ENCODE measurements around the gene AMDHD2. TPM values are rescaled to one million over a fixed set of nuclear protein-coding genes. Genes with fewer than 3 reads are reported as not detected.
A peak's percentile ranks its signal among the peaks of the same experiment; 100 is the strongest.

Gene AMDHD2
- total RNA-seq, 1 donor from 2014 or later, result 7.3 TPM

GRCh38 chr16:2507665-2508064, 12.5 kb upstream of the AMDHD2 start:
- Histone ChIP-seq H3K4me1 (ENCODE audit: control insufficient read depth in 3 of 3, insufficient read depth in 3 of 3, low read length in 3 of 3) (peaks cover 2 to 18% (median 9%) of the 10 kb centered on the region in 3 donors), H3K27me3 (ENCODE audit: control insufficient read depth in 3 of 3, insufficient read depth in 3 of 3, low read length in 3 of 3) (no peaks in the 10 kb centered on the region), H3K9ac (ENCODE audit: low read depth in 1 of 3, low read length in 3 of 3) (no peak overlapping the region), H3K4me3 (ENCODE audit: low read length in 3 of 3) (no peak overlapping the region), H3K9me3 (ENCODE audit: control insufficient read depth in 3 of 3, low read length in 3 of 3) (no peaks in the 10 kb centered on the region), H3K36me3 (ENCODE audit: control insufficient read depth in 3 of 3, insufficient read depth in 3 of 3, low read length in 3 of 3) (peaks cover 0 to 3% (median 0%) of the 10 kb centered on the region in 3 donors), H3K27ac (ENCODE audit: low read depth, low read length) (peak overlapping the region; percentile 54)

- Histone ChIP-seq H3K4me3 (ENCODE audit: low read length in 3 of 3) (no peak overlapping the region), H3K27ac (ENCODE audit: low read depth, low read length) (no peak overlapping the region), H3K4me1 (ENCODE audit: control insufficient read depth in 3 of 3, insufficient read depth in 3 of 3, low read length in 3 of 3) (peaks cover 10 to 22% (median 16%) of the 10 kb centered on the region in 3 donors)
These were observed 11.3 kb upstream of the AMDHD2 start for GRCh38 chr16:2508722-2509400.

GRCh38 chr16:2511128-2511800, 8.9 kb upstream of the AMDHD2 start:
- H3K4me1 ChIP-seq (ENCODE audit: control insufficient read depth in 3 of 3, insufficient read depth in 3 of 3, low read length in 3 of 3), result peaks cover 28 to 39% (median 33%) of the 10 kb centered on the region in 3 donors
- H3K27ac ChIP-seq (ENCODE audit: low read depth, low read length), result no peak overlapping the region
- no peaks in the 10 kb centered on the region for H3K27me3 ChIP-seq (ENCODE audit: control insufficient read depth in 3 of 3, insufficient read depth in 3 of 3, low read length in 3 of 3)
- no peaks in the 10 kb centered on the region for H3K9me3 ChIP-seq (ENCODE audit: control insufficient read depth in 3 of 3, low read length in 3 of 3)
- H3K36me3 ChIP-seq (ENCODE audit: control insufficient read depth in 3 of 3, insufficient read depth in 3 of 3, low read length in 3 of 3), result no peaks in the 10 kb centered on the region
- H3K9ac ChIP-seq (ENCODE audit: low read depth in 1 of 3, low read length in 3 of 3), result peak overlapping the region in 1 of 3 donors; percentile 8
- no peak overlapping the region for H3K4me3 ChIP-seq (ENCODE audit: low read length in 3 of 3)

More at GRCh38 chr16:2508722-2509400, 11.3 kb upstream of the AMDHD2 start:
- no peak overlapping the region for H3K9ac ChIP-seq (ENCODE audit: low read depth in 1 of 3, low read length in 3 of 3)
- H3K27me3 ChIP-seq (ENCODE audit: control insufficient read depth in 3 of 3, insufficient read depth in 3 of 3, low read length in 3 of 3), result no peaks in the 10 kb centered on the region
- H3K9me3 ChIP-seq (ENCODE audit: control insufficient read depth in 3 of 3, low read length in 3 of 3), result no peaks in the 10 kb centered on the region
- H3K36me3 ChIP-seq (ENCODE audit: control insufficient read depth in 3 of 3, insufficient read depth in 3 of 3, low read length in 3 of 3), result peaks cover 0 to 3% (median 0%) of the 10 kb centered on the region in 3 donors

GRCh38 chr16:2511996-2512734, 8.0 kb upstream of the AMDHD2 start:
- Histone ChIP-seq H3K27ac (ENCODE audit: low read depth, low read length) (no peak overlapping the region), H3K9me3 (ENCODE audit: control insufficient read depth in 3 of 3, low read length in 3 of 3) (no peaks in the 10 kb centered on the region), H3K4me3 (ENCODE audit: low read length in 3 of 3) (no peak overlapping the region), H3K9ac (ENCODE audit: low read depth in 1 of 3, low read length in 3 of 3) (peak overlapping the region in 2 of 3 donors; percentile 33 to 91), H3K36me3 (ENCODE audit: control insufficient read depth in 3 of 3, insufficient read depth in 3 of 3, low read length in 3 of 3) (peaks cover 0 to 4% (median 4%) of the 10 kb centered on the region in 3 donors), H3K4me1 (ENCODE audit: control insufficient read depth in 3 of 3, insufficient read depth in 3 of 3, low read length in 3 of 3) (peaks cover 37 to 48% (median 42%) of the 10 kb centered on the region in 3 donors), H3K27me3 (ENCODE audit: control insufficient read depth in 3 of 3, insufficient read depth in 3 of 3, low read length in 3 of 3) (no peaks in the 10 kb centered on the region)

GRCh38 chr16:2512735-2513404, 7.3 kb upstream of the AMDHD2 start:
- no peaks in the 10 kb centered on the region for H3K9me3 ChIP-seq (ENCODE audit: control insufficient read depth in 3 of 3, low read length in 3 of 3)
- peak overlapping the region; percentile 70 to 91 (median 91) for H3K9ac ChIP-seq (ENCODE audit: low read depth in 1 of 3, low read length in 3 of 3)
- peaks cover 44 to 55% (median 49%) of the 10 kb centered on the region in 3 donors for H3K4me1 ChIP-seq (ENCODE audit: control insufficient read depth in 3 of 3, insufficient read depth in 3 of 3, low read length in 3 of 3)
- H3K36me3 ChIP-seq (ENCODE audit: control insufficient read depth in 3 of 3, insufficient read depth in 3 of 3, low read length in 3 of 3), result peaks cover 0 to 4% (median 4%) of the 10 kb centered on the region in 3 donors
- H3K27me3 ChIP-seq (ENCODE audit: control insufficient read depth in 3 of 3, insufficient read depth in 3 of 3, low read length in 3 of 3), result no peaks in the 10 kb centered on the region
- peak overlapping the region; percentile 59 to 87 (median 85) for H3K4me3 ChIP-seq (ENCODE audit: low read length in 3 of 3)
- peak overlapping the region; percentile 98 for H3K27ac ChIP-seq (ENCODE audit: low read depth, low read length)

- H3K36me3 ChIP-seq (ENCODE audit: control insufficient read depth in 3 of 3, insufficient read depth in 3 of 3, low read length in 3 of 3), result peaks cover 0 to 4% (median 4%) of the 10 kb centered on the region in 3 donors
- H3K4me3 ChIP-seq (ENCODE audit: low read length in 3 of 3), result peak within 1 kb of the TSS; percentile 81 to 87 (median 85)
- no peaks in the 10 kb centered on the region for H3K27me3 ChIP-seq (ENCODE audit: control insufficient read depth in 3 of 3, insufficient read depth in 3 of 3, low read length in 3 of 3)
- peak within 1 kb of the TSS; percentile 98 for H3K27ac ChIP-seq (ENCODE audit: low read depth, low read length)
- H3K9me3 ChIP-seq (ENCODE audit: control insufficient read depth in 3 of 3, low read length in 3 of 3), result no peaks in the 10 kb centered on the region
- H3K4me1 ChIP-seq (ENCODE audit: control insufficient read depth in 3 of 3, insufficient read depth in 3 of 3, low read length in 3 of 3), result peaks cover 52 to 63% (median 57%) of the 10 kb centered on the region in 3 donors
- H3K9ac ChIP-seq (ENCODE audit: low read depth in 1 of 3, low read length in 3 of 3), result peak within 1 kb of the TSS; percentile 88 to 91 (median 91)
These were observed 6.5 kb upstream of the AMDHD2 start, which contains the start of gene ATP6V0C for GRCh38 chr16:2513405-2514332. Gene ATP6V0C, plus strand, starts transcription at chr16:2513952. Its CDS starts 152 bp downstream, at chr16:2514104.

- peaks cover 61 to 72% (median 66%) of the 10 kb centered on the region in 3 donors for H3K4me1 ChIP-seq (ENCODE audit: control insufficient read depth in 3 of 3, insufficient read depth in 3 of 3, low read length in 3 of 3)
- no peaks in the 10 kb centered on the region for H3K9me3 ChIP-seq (ENCODE audit: control insufficient read depth in 3 of 3, low read length in 3 of 3)
- H3K9ac ChIP-seq (ENCODE audit: low read depth in 1 of 3, low read length in 3 of 3), result peak overlapping the region; percentile 88 to 91 (median 91)
- peak overlapping the region; percentile 98 for H3K27ac ChIP-seq (ENCODE audit: low read depth, low read length)
- peaks cover 0 to 9% (median 8%) of the 10 kb centered on the region in 3 donors for H3K36me3 ChIP-seq (ENCODE audit: control insufficient read depth in 3 of 3, insufficient read depth in 3 of 3, low read length in 3 of 3)
- no peaks in the 10 kb centered on the region for H3K27me3 ChIP-seq (ENCODE audit: control insufficient read depth in 3 of 3, insufficient read depth in 3 of 3, low read length in 3 of 3)
- H3K4me3 ChIP-seq (ENCODE audit: low read length in 3 of 3), result peak overlapping the region; percentile 81 to 87 (median 85)
These were observed 5.6 kb upstream of the AMDHD2 start for GRCh38 chr16:2514333-2515179.

- H3K36me3 ChIP-seq (ENCODE audit: control insufficient read depth in 3 of 3, insufficient read depth in 3 of 3, low read length in 3 of 3), result peaks cover 0 to 9% (median 9%) of the 10 kb centered on the region in 3 donors
- H3K9ac ChIP-seq (ENCODE audit: low read depth in 1 of 3, low read length in 3 of 3), result peak overlapping the region; percentile 88 to 91 (median 91)
- no peaks in the 10 kb centered on the region for H3K27me3 ChIP-seq (ENCODE audit: control insufficient read depth in 3 of 3, insufficient read depth in 3 of 3, low read length in 3 of 3)
- H3K9me3 ChIP-seq (ENCODE audit: control insufficient read depth in 3 of 3, low read length in 3 of 3), result no peaks in the 10 kb centered on the region
- peaks cover 62 to 77% (median 67%) of the 10 kb centered on the region in 3 donors for H3K4me1 ChIP-seq (ENCODE audit: control insufficient read depth in 3 of 3, insufficient read depth in 3 of 3, low read length in 3 of 3)
- H3K4me3 ChIP-seq (ENCODE audit: low read length in 3 of 3), result peak overlapping the region; percentile 81 to 87 (median 85)
- H3K27ac ChIP-seq (ENCODE audit: low read depth, low read length), result peak overlapping the region; percentile 98
These were observed 4.9 kb upstream of the AMDHD2 start for GRCh38 chr16:2515180-2515851.
